GM21390 (cell line): ENCODE results near the gene HOGA1.
"Not testable (repeated sequence)": the region's sequence is repeated elsewhere in the genome, so short reads cannot be mapped to it uniquely, and the experiment has no call there.

Experiments used
- ATAC-seq: cut with Tn5 transposase; IDR thresholded peaks from one replicate; pipeline ENCODE4 v1.9.1; 2021; ENCODE audit not compliant: unreplicated experiment

HOGA1 gene

DNA sequence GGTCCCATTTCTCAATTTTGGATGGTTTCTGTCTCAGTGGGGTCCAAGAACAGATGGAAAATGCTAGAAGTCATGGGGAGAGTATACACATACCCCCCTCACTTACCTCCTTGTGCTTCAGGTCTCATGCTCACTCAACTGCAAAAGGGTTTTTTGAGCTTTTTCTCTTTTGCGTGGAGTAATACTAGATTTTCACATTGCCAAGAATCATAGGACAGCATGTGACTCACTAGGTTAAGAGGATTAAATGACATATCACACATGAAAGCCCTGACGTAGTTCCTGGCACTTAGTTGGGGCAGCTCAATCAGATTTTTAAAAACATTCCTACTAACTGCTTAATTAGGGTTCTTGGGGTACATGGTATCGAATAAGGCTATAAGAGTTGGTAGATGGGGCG lies 60.7 kb downstream of the HOGA1 start:
- ATAC-seq: no peak

DNA sequence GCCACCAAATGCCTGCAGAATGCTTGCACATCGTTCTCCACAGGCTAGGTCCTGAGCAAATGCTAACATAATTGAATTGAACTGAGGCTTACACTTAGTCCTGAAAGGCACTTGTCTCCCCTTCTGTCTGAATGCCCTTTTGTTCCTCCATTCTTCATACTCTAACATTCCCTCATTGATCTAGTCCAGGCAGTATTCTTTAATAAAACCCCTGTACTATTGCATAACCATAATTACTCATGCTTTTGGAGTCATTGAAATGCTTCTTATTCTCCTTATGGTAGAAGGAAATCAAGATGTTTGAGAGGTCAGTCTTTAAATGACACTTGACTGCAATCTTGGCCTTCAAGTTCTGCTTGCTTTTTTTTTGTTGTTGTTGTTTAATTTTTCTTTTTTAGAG lies 63.4 kb downstream of the HOGA1 start:
- no peak for ATAC-seq

DNA sequence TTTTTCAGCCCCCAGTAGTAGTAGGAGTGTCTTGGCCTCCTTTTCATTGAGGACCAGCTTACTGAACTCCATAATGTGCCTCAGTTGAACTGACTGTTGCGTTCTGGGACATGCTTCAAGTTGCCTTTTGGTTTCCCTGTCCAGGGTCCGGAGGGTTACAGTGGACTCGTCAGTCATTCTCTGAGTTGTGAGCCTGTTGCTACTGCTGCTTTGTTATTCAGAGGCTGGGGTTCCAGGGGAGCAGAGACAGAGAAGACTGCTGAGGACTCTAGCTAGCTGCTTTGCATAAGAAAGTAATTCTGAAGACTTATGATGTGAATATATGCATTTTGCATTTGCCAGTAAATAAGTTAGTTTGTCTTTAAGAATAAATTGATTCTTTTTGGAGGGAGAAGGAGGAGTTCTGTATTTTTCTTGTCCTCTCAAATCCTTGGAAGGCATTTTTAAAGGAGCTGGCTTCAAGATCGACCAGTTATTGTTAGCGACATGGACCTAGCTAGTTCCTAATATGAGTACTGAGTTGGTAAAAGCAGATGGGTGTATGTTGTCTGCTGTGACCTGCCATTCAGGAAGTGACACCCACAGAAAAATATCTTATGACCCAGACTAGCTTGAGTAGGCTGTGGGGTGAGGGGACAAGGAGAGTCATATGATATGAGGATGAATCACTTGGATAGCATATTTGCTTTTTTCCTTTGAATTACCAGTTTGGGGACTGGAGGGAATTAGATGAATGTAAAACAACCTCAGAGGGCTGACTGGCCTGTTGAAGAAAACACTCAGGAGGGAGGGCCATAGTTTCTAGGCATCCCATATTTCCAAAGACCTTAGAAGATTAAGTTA lies 64.6 kb downstream of the HOGA1 start:
- ATAC-seq: peak; percentile 90

DNA sequence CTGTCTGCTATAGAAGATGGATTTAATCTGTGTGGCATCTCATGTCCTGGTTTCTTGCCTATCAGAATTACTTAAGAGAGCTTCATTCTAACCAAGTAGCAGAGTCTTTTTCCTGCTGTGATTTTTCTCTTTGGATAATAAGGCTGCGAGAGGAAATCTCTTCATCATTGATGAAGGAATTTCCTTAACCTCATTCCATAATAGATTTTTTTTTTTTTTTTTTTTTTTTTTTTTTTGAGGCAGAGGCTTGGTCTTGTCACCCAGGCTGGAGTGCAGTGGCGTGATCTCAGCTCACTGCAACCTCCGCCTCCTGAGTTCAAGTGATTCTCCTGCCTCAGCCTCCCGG lies 65.2 kb downstream of the HOGA1 start:
- not testable (repeated sequence) for ATAC-seq

DNA sequence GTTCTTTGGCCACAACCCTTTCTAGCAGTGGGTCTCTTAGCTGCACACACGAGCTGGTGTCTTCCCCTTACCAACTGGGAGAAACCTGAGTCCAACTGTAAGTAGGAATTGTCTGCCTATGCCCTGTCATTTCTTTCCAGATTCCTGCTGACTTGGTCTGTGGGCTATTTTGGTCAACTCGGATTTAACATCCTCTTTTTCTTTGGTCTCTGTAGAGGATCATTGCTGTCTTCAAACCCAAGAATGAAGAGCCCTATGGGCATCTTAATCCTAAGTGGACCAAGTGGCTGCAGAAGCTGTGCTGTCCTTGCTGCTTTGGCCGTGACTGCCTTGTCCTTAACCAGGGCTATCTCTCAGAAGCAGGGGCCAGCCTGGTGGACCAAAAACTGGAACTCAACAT lies 66.5 kb downstream of the HOGA1 start:
- no peak for ATAC-seq

DNA sequence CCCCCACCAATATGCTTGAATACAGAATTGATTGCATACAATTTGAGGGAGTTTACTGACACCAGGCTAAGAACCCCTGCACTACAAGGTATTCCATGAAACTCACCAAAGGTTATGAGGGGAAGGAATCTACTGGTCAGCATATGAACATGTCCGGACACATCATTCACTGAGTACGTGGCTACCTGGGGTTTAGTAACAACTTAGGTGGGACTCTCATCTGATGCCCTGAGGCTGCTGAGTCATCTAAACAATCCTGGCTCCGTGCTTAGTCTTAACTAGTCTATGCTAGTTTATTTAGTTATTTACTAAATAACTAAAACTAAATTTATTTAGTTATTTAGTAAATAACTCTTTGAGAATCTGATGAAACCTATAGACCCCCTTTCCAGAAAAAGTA lies 67.6 kb downstream of the HOGA1 start:
- no peak for ATAC-seq

DNA sequence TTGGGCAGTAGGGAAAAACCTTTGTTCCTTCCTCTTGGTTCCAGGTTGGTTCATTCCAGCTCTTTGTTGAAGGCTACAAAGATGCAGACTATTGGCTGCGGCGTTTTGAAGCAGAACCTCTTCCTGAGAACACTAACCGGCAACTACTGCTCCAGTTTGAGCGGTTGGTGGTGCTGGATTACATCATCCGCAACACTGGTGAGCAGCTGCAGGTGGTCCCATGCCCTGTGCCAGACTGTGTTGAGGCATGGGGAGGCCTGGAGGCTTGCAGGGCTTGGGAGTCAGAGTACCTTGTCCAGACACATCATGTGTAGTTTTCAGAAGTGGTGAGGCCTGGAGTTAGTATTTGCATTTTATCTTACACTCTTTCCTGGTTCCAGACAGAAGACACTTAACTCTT lies 72.6 kb downstream of the HOGA1 start:
- no peak for ATAC-seq

DNA sequence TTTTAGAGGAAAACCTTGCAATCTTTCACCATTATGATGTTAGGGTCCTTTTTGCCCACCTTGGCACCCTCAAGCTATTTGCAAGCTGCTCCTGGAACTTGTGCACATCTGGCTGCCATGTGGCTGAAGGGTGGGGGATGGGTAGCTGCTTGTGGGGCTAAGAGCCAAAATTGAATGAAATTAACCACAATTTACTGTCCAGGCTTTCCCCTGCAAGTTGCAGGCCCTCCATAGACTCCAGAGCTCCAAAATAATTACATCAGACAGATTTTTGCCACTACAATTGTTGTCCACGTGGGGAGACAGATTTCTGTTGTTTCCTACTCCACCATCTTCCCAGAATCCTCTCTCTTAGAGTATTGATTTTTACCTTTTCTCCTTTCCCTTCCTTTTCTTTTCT lies 75.4 kb downstream of the HOGA1 start:
- ATAC-seq: no peak
